GM23248 (cell line): ENCODE data around the gene ADAMTS17.

Experiments used
- EZH2 ChIP-seq: fragments of 200-600 bp; sonication (generic); IDR thresholded peaks from 2 replicates; pipeline ENCODE4 v1.6.1; 2018; ENCODE audit warnings: antibody characterized with exemption, mild to moderate bottlenecking; ENCODE audit not compliant: insufficient read depth, poor library complexity, severe bottlenecking
- EZH2phosphoT487 ChIP-seq: fragments of 200-600 bp; sonication (generic); IDR thresholded peaks from 2 replicates; pipeline ENCODE4 v1.6.1; 2018; ENCODE audit warnings: antibody characterized with exemption, moderate library complexity, mild to moderate bottlenecking, low read depth; ENCODE audit not compliant: insufficient read depth

DNA sequence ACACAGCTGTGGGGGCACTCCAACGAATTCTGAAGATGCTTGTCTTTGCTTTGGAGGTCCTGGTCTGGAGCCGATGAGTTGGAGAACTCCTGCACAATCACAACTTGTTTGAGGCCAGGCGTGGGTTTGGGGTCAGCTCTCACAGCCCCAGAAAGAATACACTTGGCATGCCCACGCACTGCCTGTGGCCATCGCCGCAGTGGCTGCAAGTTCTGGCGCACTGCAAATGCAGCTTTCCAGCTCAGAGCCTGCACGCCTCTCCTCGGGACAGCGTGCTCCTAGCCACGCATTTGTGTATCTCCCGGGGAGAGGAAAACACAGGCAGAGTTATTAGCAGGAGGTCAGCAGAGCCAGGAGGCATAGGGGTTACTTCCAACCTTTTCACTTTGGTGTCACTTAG is 282.7 kb downstream of the ADAMTS17 start:
- no peak for TF ChIP-seq EZH2
- no peak for TF ChIP-seq EZH2phosphoT487
